ENCODE data around the gene DISP3.

GRCh38 chr1:11521582-11522399, 42.8 kb downstream of the DISP3 start:
- TF ChIP-seq CTCF (optimal IDR thresholded peaks at IDR 0.05 in 1 of 3, IDR thresholded peaks at IDR 0.05 in 1 of 3, conservative IDR thresholded peaks at IDR 0.05 in 1 of 3; ENCODE audit: extremely low read depth in 1 of 3, insufficient read depth in 2 of 3, low read length in 3 of 3) = no peak
- no peak for TF ChIP-seq EZH2 (IDR thresholded peaks at IDR 0.05; ENCODE audit: low read length)
